H1 (cell line): ENCODE measurements around the gene ABHD1. TPM values are rescaled to one million over a fixed set of nuclear protein-coding genes. Genes with fewer than 3 reads are reported as not detected.
A peak's percentile ranks its signal among the peaks of the same experiment; 100 is the strongest.
"Not testable (repeated sequence)": the region's sequence is repeated elsewhere in the genome, so short reads cannot be mapped to it uniquely, and the experiment has no call there.

Experiments
- CTCF ChIA-PET: fragments of 300-600 bp; sonication (Branson Sonifier 250); formaldehyde crosslinking; loops from one replicate; lab custom pipeline; 2021; ENCODE audit not compliant: partially characterized antibody; lab: Charles Lee
- POLR2A ChIA-PET: fragments of 300-600 bp; sonication (Branson Sonifier 250); formaldehyde crosslinking; loops from one replicate; lab custom pipeline; 2021; ENCODE audit warnings: inconsistent platforms; ENCODE audit not compliant: partially characterized antibody; lab: Charles Lee
- DNase-seq, 2 experiments: peaks; one replicate each; pipeline versions ENCODE4 v3.0.0 to v3.0.0-alpha.2; 2010 to 2022; ENCODE audit warnings: low spot score in 2 of 2, low read depth in 1 of 2, mixed read lengths in 1 of 2
- FAIRE-seq: peaks from 2 replicates; lab custom pipeline; 2011; peaks lifted over from hg19 to GRCh38; lab: Jason Lieb, UNC
- H2AFZ ChIP-seq: 2 replicates; pipeline ENCODE4 v1.8.1; 2012; ENCODE audit warnings: low read length, inconsistent platforms
- H2AK5ac ChIP-seq: 2 replicates; pipeline ENCODE4 v1.6.1; 2013; ENCODE audit warnings: low read depth, low read length
- H2BK120ac ChIP-seq: replicated peaks from 2 replicates; pipeline ENCODE3; 2013; ENCODE audit warnings: low read depth, low read length, inconsistent platforms
- H2BK12ac ChIP-seq: 2 replicates; pipeline ENCODE4 v1.6.1; 2013; ENCODE audit warnings: low read depth, low read length
- H2BK15ac ChIP-seq: 2 replicates; pipeline ENCODE4 v1.6.1; 2013; ENCODE audit warnings: low read length
- H2BK20ac ChIP-seq: 2 replicates; pipeline ENCODE4 v1.6.1; 2013; ENCODE audit warnings: low read length
- H2BK5ac ChIP-seq: 2 replicates; pipeline ENCODE4 v1.6.1; 2013; ENCODE audit warnings: low read depth, low read length
- H3K14ac ChIP-seq: 2 replicates; pipeline ENCODE4 v1.6.1; 2013; ENCODE audit warnings: inconsistent platforms; ENCODE audit not compliant: insufficient read length
- H3K18ac ChIP-seq: 2 replicates; pipeline ENCODE4 v1.6.1; 2013; ENCODE audit warnings: low read length; ENCODE audit errors: extremely low read depth
- H3K23ac ChIP-seq: 2 replicates; pipeline ENCODE4 v1.6.1; 2013; ENCODE audit warnings: inconsistent platforms; ENCODE audit not compliant: insufficient read length
- H3K23me2 ChIP-seq: 2 replicates; pipeline ENCODE4 v1.6.1; 2013; ENCODE audit warnings: low read depth, low read length
- H3K27ac ChIP-seq: 2 replicates; pipeline ENCODE4 v1.6.1; 2011; ENCODE audit warnings: low read depth, low read length, inconsistent platforms
- H3K27me3 ChIP-seq, 4 experiments: replicated peaks in 1 of 4; 1 replicate in 1 of 4; 2 replicates in 3 of 4; pipeline versions ENCODE4 v1.6.1 to v1.8.1; 2011 to 2013; ENCODE audit warnings: low read length in 3 of 4, mild to moderate bottlenecking in 3 of 4, inconsistent platforms in 2 of 4, mixed read lengths in 2 of 4, moderate library complexity in 1 of 4; ENCODE audit not compliant: control insufficient read depth in 3 of 4, insufficient read depth in 3 of 4; ENCODE audit errors: extremely low read depth in 1 of 4
- H3K36me3 ChIP-seq, 4 experiments: 2 replicates each; pipeline versions ENCODE4 v1.6.1 to v1.8.1; 2011 to 2013; ENCODE audit warnings: mild to moderate bottlenecking in 4 of 4, low read length in 3 of 4, moderate library complexity in 2 of 4, control low read depth in 1 of 4, inconsistent platforms in 1 of 4; ENCODE audit not compliant: insufficient read depth in 4 of 4, control insufficient read depth in 2 of 4
- H3K4ac ChIP-seq: replicated peaks from 2 replicates; pipeline ENCODE3; 2013; ENCODE audit warnings: low read length, low read depth, mixed read lengths, inconsistent platforms; ENCODE audit not compliant: insufficient read length
- H3K4me1 ChIP-seq, 4 experiments: replicated peaks in 1 of 4; 1 replicate in 1 of 4; 2 replicates in 3 of 4; pipeline versions ENCODE4 v1.6.1 to v1.8.1; 2011 to 2013; ENCODE audit warnings: low read length in 3 of 4, inconsistent platforms in 2 of 4, mixed read lengths in 1 of 4; ENCODE audit not compliant: insufficient read depth in 4 of 4, control insufficient read depth in 3 of 4
- H3K4me2 ChIP-seq, 2 experiments: 2 replicates each; pipeline versions ENCODE4 v1.6.1 to v1.8.1; 2011 to 2013; ENCODE audit warnings: low read depth in 2 of 2, low read length in 2 of 2, control low read depth in 1 of 2, inconsistent platforms in 1 of 2, mild to moderate bottlenecking in 1 of 2; ENCODE audit not compliant: insufficient read depth in 1 of 2
- H3K4me3 ChIP-seq, 4 experiments: fragments of 200-600, 300-600 bp in 1 of 4; sonication (generic), shearing (Covaris generic), sonication (Bioruptor Twin) in 1 of 4; 2 replicates each; pipeline versions ENCODE4 v1.5.1 to v1.8.1; 2011 to 2016; ENCODE audit warnings: low read length in 4 of 4, low read depth in 3 of 4, control low read depth in 2 of 4, inconsistent platforms in 2 of 4, mild to moderate bottlenecking in 2 of 4, mixed read lengths in 1 of 4, moderate library complexity in 1 of 4; ENCODE audit not compliant: insufficient read depth in 2 of 4; ENCODE audit errors: extremely low read depth in 1 of 4
- H3K56ac ChIP-seq: replicated peaks from 2 replicates; pipeline ENCODE3; 2013; ENCODE audit warnings: low read depth, mild to moderate bottlenecking, mixed read lengths, low read length, inconsistent platforms; ENCODE audit not compliant: insufficient read length
- H3K79me1 ChIP-seq: 2 replicates; pipeline ENCODE4 v1.6.1; 2013; ENCODE audit warnings: low read depth, low read length, control low read depth
- H3K79me2 ChIP-seq, 2 experiments: 2 replicates each; pipeline versions ENCODE4 v1.6.1 to v1.8.1; 2012 to 2013; ENCODE audit warnings: low read length in 2 of 2, mild to moderate bottlenecking in 2 of 2, inconsistent platforms in 1 of 2; ENCODE audit not compliant: insufficient read depth in 2 of 2, control insufficient read depth in 1 of 2
- H3K9ac ChIP-seq, 4 experiments: replicated peaks in 1 of 4; 1 replicate in 1 of 4; 2 replicates in 3 of 4; pipeline versions ENCODE4 v1.6.1 to v1.8.1; 2011 to 2013; ENCODE audit warnings: low read depth in 3 of 4, low read length in 3 of 4, control low read depth in 2 of 4, mild to moderate bottlenecking in 2 of 4, moderate library complexity in 2 of 4, inconsistent platforms in 1 of 4; ENCODE audit errors: extremely low read depth in 1 of 4
- H3K9me3 ChIP-seq, 2 experiments: 2 replicates each; pipeline versions ENCODE4 v1.6.1 to v1.8.1; 2012 to 2013; ENCODE audit warnings: mild to moderate bottlenecking in 2 of 2, moderate library complexity in 2 of 2, control low read depth in 1 of 2, inconsistent platforms in 1 of 2, low read depth in 1 of 2, low read length in 1 of 2, mixed read lengths in 1 of 2; ENCODE audit not compliant: insufficient read depth in 2 of 2
- H4K20me1 ChIP-seq, 2 experiments: replicated peaks in 1 of 2; 2 replicates each; pipeline versions ENCODE3 to v1.8.1; 2011 to 2013; ENCODE audit warnings: inconsistent platforms in 2 of 2, low read length in 2 of 2, mild to moderate bottlenecking in 1 of 2; ENCODE audit not compliant: insufficient read depth in 2 of 2, control insufficient read depth in 1 of 2
- H4K5ac ChIP-seq: 2 replicates; pipeline ENCODE4 v1.6.1; 2013; ENCODE audit warnings: low read length, low read depth, mixed read lengths, inconsistent platforms; ENCODE audit not compliant: insufficient read length
- H4K8ac ChIP-seq: 2 replicates; pipeline ENCODE4 v1.8.0; 2013; ENCODE audit warnings: mild to moderate bottlenecking, moderate library complexity, low read length, inconsistent platforms; ENCODE audit not compliant: insufficient read depth; ENCODE audit errors: extremely low read depth
- H4K91ac ChIP-seq: replicated peaks from 2 replicates; pipeline ENCODE3; 2013; ENCODE audit warnings: low read length, mixed read lengths, inconsistent platforms; ENCODE audit not compliant: insufficient read length
- WGBS, 2 experiments: shearing (Covaris generic) in 1 of 2; methylation state at CpG; one replicate each; pipeline versions ENCODE4 v1.1.6 to v1.1.7; 2013 to 2015; ENCODE audit warnings: low lambda C conversion rate in 2 of 2, mixed read lengths in 2 of 2, inconsistent platforms in 1 of 2, low coverage in 1 of 2, missing lambda C conversion rate in 1 of 2; ENCODE audit not compliant: insufficient replicate concordance in 2 of 2, insufficient coverage in 1 of 2, insufficient read length in 1 of 2; ENCODE audit errors: extremely low coverage in 1 of 2, missing lambda C conversion rate in 1 of 2; 5-methylcytosine and 5-hydroxymethylcytosine counted together
- polyA plus RNA-seq, 7 experiments: library from polyadenylated mRNA; depleted of rRNA in 3 of 7; stranded (reverse) in 5 of 7; unstranded in 2 of 7; fragments of >200 nt in 5 of 7; fragments of 200-250 nt in 2 of 7; gene quantifications; 1 replicate in 5 of 7; 2 replicates in 1 of 7; 4 replicates in 1 of 7; pipeline versions ENCODE4 v1.2.1 to v1.2.3, GENCODE V29; 2011 to 2013; ENCODE audit warnings: missing spikeins in 2 of 7, mixed read lengths in 2 of 7
- total RNA-seq: library from RNA; stranded (reverse); fragmentation: NEBNext Ultra II Directional; extraction: Animal tissue kit (Norgen Biotek cat#: 25700); gene quantifications from 2 replicates; pipeline ENCODE4 v1.2.1, GENCODE V29; 2021

Gene ABHD1
- total and polyA plus RNA-seq, 2 of the 8 experiments (the other 6 are each of a cell fraction or from before 2014, with no cell fraction given) = 0.20 to 1.1 TPM

DNA sequence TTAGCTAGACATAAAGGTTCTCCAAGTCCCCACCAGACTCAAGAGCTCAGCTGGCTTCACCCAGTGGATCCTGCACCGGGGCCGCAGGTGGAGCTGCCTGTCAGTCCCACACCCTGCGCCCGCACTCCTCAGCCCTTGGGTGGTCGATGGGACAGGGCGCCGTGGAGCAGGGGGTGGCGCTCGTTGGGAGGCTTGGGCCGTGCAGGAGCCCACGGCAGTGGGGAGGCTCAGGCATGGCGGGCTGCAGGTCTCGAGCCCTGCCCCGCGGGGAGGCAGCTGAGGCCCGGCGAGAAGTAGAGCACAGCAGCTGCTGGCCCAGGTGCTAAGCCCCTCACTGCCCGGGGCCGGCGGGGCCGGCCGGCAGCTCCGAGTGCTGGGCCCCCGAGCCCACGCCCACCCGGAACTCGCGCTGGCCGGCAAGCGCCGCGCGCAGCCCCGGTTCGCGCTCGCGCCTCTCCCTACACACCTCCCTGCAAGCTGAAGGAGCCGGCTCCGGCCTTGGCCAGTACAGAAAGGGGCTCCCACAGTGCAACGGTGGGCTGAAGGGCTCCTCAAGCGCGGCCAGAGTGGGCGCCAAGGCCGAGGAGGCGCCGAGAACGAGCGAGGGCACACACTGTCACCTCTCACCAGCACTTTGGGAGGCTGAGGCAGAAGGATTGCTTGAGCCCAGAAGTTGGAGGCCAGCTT, 12.1 kb upstream of the ABHD1 start:
- not testable (repeated sequence) for H3K36me3 ChIP-seq, H2AK5ac ChIP-seq, H3K56ac ChIP-seq, H3K23ac ChIP-seq, H4K5ac ChIP-seq, H3K9me3 ChIP-seq, H3K27me3 ChIP-seq, H4K20me1 ChIP-seq, DNase-seq, H2AFZ ChIP-seq, H3K4me2 ChIP-seq, H2BK120ac ChIP-seq, H3K4me3 ChIP-seq, H4K91ac ChIP-seq, H3K23me2 ChIP-seq, H2BK5ac ChIP-seq, H3K18ac ChIP-seq, H3K4ac ChIP-seq, H3K14ac ChIP-seq, H3K79me1 ChIP-seq, H3K27ac ChIP-seq, H3K9ac ChIP-seq, H3K79me2 ChIP-seq, H2BK15ac ChIP-seq, H2BK20ac ChIP-seq, H3K4me1 ChIP-seq, FAIRE-seq, H2BK12ac ChIP-seq
- peak overlapping the region; percentile 68; the same call in 1 of the 2 replicates for H4K8ac ChIP-seq
- ChIA-PET CTCF (interaction anchor here (0.6 to 9.5 kb wide), 12 partner anchors 11 to 153 kb away, joined by 3 to 120 read pairs (median 4); no protein-coding TSS in a partner anchor), POLR2A (interaction anchor here (0.8 to 1.3 kb wide), 6 partner anchors 10 to 197 kb away, joined by 3 to 5 read pairs (median 3); partner anchors contain the start of genes ABHD1 and UCN)
- WGBS, 2 experiments = 91% methylated on average over 25 of the region's 49 CpGs; no CpG with 5 or more reads in 1 of the 2 experiments
